Dedifferentiated amniotic fluid mesenchymal stem cell (primary cell): ENCODE results near the gene MPV17L2.

Source experiments
- DNase-seq: peaks from one replicate; pipeline ENCODE4 v3.0.0-alpha.2; 2016; ENCODE audit errors: extremely low spot score

The MPV17L2 gene

GRCh38 chr19:18245297-18245696 is 52.3 kb downstream of the MPV17L2 start:
- no peak for DNase-seq
